DMS53 treated with DMSO at 0.1 percent for 48 hours (cell line): ENCODE results near the gene CMBL.
"Not testable (repeated sequence)": the region's sequence is repeated elsewhere in the genome, so short reads cannot be mapped to it uniquely, and the experiment has no call there.

Experiments
- DNase-seq: peaks from one replicate; lab custom pipeline; 2025; ENCODE audit not compliant: unreplicated experiment; lab: John Stamatoyannopoulos, UW

CMBL gene

DNA sequence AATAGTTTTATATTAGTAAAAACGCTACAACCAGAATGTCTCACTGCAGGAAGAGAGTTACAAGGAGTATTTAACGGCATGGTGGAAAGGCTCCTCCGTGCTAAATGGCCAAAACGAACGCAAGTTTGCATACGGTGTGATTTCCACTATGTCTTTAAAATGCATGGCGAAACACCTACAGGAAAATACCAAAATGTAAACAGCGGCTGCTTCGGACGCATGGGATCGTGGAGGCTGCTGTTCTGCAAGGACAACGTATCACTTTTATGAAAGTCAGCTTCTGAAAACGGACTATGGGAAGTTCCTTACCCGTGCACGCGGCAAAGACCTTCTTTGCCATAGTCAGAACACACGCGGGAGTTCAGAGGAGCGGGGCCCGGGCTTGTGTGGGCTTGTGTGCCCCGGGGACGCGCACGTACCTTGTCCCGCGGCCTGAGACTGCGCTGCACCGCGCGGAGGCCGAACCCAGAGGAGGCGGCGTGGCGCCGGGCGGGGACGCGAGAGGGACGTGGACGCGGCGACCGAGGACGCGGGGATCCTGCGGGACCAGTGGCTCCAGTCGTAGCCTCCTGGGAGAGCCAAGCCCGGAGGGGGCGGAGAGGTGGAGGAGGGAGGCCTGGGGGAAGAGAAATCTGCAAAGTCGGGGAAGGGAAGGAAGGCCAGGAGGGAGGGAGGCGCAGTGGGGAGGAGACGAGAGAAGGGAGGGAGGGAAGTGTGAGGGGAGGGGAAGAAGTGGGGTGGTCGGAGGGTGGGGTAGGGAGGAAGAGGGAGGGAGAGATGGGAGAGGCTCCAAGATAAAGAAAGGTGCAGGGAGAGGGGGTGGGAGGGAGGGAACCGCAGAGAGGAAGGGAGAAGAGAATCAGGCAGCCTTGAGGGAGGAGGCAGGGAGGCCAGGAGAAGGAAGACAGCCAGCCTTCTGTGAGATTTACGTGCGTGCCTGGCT is at the start of gene CMBL:
Gene CMBL (minus strand): TSS at position 697 of the 943 bp plus-strand sequence. CDS start 17,140 bp downstream, outside the sequence.
- DNase-seq, result peak; percentile 54

DNA sequence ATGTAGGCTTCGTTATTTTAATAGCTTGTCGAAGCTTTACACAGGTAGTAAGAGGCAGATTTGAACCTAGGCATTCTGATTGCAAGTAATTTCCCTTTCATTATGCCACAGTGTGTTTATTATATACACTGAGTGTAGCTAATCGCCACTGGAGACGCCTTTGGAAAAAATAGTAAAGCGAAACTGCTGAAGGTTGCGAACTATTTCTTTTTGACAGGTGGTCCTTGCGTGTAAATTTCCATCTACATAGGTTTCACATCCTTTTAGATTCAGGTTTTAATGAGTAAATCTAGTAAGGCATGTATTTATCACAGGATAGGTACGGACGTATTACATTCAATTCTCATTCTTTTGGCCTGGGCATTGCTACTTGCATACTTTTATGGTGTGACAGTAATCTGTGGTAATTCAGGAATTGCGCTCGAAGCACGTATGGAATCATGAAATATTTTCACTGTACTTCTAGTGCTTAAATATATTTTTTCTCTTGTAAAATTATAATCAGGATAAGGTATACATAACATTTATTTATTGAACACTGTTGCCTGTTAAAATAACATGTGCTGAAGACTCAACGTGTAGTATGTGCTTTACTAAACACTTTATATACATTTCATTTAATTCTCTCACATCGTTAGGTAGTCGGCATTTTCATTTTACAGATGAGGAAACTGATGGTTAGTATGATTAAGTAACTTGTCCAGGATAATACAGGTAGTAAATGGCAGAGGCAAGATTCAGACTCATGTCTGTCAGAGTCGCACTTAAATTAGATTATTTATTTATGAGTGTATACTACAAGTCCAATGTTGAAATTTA is 47.6 kb upstream of the CMBL start:
- peak; percentile 18 for DNase-seq

- DNase-seq, result no peak
Observed at GRCh38 chr5:10354048-10354872, 46.6 kb upstream of the CMBL start.

- peak; percentile 93 for DNase-seq
Observed at GRCh38 chr5:10353241-10354047, 45.7 kb upstream of the CMBL start, which contains the start of gene MARCHF6. Gene MARCHF6 (plus strand): TSS chr5:10353695. CDS start chr5:10353899, 204 bp downstream.

GRCh38 chr5:10352430-10353240 is 44.9 kb upstream of the CMBL start:
- DNase-seq, result no peak

DNA sequence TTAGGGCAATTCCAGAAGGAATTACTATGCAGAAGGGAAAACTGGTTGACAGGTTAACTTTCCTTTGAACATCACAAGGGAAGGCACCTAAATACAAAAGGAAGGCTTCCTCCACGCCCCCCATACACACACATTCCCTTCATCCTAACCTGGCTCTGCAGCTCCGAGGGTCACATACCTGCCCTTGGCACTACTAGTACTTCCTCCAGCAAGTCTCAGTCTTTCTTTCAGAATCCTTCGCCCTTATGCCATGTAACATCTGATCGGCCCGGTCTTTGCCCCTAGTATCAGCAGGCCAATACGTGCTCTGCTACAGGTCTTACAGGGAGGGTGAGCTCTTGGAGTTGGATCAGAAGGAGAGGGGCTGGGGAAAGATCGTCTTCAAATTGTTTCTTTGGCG is 44.2 kb upstream of the CMBL start:
- DNase-seq, result no peak

- DNase-seq, result no peak
Observed at GRCh38 chr5:10351199-10351905, 43.6 kb upstream of the CMBL start.

- DNase-seq, result no peak
Observed at GRCh38 chr5:10348258-10348657, 40.6 kb upstream of the CMBL start.

DNA sequence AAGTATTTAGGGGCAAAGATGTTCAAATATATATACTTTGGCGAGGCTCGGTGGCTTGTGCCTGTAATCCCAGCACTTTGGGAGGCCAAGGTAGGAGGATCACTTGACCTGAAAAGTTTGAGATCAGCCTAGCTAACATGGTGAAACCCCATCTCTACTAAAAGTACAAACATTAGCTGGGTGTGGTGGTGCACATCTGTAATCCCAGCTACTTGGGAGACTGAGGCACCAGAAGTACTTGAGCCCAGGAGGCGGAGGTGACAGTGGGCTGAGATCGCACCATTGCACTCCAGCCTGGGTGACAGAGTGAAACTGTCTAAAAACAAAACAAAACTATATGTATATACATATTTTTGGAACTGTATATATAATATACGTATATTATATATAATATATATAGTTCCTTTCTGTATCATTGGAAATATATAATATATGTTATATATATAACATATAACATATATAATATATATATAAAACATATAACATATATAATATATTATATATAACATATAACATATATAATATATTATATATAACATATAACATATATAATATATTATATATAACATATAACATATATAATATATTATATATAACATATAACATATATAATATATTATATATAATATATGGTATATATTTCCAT is 36.9 kb upstream of the CMBL start:
- not testable (repeated sequence) for DNase-seq

DNA sequence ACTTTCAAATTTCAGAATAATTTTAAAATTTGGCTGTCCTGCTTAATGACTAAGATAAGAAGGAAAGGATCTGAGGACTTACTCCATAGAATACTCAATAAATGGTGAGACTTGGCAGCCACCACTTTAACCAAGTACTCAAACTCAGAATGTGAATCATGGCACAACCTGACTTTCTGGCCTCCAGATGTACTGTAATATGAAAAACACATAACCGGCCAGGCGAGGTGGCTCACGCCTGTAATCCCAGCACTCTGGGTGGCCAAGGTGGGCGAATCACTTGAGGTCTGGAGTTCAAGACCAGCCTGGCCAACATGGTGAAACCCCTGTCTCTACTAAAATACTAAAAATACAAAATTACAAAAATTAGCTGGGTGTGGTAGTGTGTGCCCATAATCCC is 35.8 kb upstream of the CMBL start:
- DNase-seq, result no peak

DNA sequence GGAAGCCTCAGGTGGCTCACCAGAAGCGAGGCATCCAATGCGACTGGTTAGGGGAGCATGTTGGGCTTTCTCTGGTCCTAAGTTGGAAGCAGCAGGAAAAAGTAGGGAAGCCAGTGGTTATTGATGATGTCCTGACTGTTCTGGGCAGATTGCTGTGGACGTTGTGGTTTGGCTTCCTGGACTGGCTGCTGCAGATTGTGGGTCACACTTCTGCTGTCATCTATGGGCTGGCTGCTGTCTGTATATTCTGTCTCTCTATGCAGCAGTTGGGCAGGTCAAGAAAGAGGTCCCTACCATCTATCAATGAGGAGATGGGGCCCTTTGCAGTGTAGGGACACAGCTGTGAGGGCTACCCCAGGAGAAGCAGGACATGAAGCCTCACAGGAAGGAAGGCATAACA is 32.3 kb upstream of the CMBL start:
- DNase-seq, result no peak

- DNase-seq, result no peak
Observed at GRCh38 chr5:10339058-10339811, 31.5 kb upstream of the CMBL start.

GRCh38 chr5:10338686-10339057 is 31.0 kb upstream of the CMBL start:
- DNase-seq, result no peak

DNA sequence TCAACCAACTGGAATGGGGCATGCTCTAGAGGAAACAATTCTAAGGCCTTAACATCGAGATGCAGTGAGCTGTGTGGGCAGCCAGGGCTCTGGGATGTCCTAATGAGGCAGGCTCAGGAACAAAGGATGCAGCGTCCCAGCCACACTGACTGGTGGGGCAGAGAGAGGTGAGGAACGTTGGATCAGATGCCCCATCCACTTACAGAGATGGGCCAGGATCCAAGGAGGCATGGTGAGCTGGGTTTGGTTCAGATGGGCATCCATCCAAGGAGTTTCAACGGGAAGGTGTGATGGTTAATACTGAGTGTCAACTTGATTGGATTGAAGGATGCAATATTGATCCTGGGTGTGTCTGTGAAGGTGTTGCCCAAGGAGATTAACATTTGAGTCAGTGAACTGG is 30.3 kb upstream of the CMBL start:
- DNase-seq, result no peak

GRCh38 chr5:10337107-10337506 is 29.4 kb upstream of the CMBL start:
- DNase-seq, result no peak

- no peak for DNase-seq
Observed at GRCh38 chr5:10335711-10336470, 28.2 kb upstream of the CMBL start.

DNA sequence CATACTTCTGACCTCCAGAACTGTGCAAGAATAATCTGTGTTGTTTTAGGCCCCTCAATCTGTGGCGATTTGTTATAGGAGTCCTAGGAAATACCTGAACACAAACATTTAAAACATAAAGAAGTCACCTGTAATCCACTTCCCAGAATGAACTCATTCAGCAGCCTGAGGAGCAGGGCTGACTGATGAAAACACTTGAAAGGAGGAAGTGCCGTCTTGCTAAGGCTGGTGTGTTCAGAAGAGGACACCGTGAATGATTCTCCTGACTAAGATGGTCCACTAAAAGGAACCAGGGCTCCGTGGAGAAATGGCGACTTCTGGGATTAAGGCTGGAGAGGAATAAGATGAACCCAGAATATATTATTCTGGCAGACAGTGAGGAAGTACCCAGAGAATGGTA is 27.1 kb upstream of the CMBL start:
- peak; percentile 28 for DNase-seq
